SK-N-SH (cell line): ENCODE data around the gene INO80. TPM values are rescaled to one million over a fixed set of nuclear protein-coding genes. Genes with fewer than 3 reads are reported as not detected.

Experiments
- CTCF ChIA-PET: fragments of 300-600, 350-600 bp; formaldehyde crosslinking; extraction: SDS; loops from one replicate; lab custom pipeline; 2021; lab: Yijun Ruan, JAX
- POLR2A ChIA-PET: fragments of 350-600 bp; sonication (Branson Sonifier 250); formaldehyde crosslinking; extraction: SDS; loops from one replicate; lab custom pipeline; 2020; ENCODE audit warnings: antibody characterized with exemption, inconsistent platforms; lab: Yijun Ruan, JAX
- DNase-seq: peaks from one replicate; pipeline ENCODE4 v3.0.0; 2012
- H2AFZ ChIP-seq: fragments of 200-600 bp; sonication (generic); 2 replicates; pipeline ENCODE4 v1.8.1; 2016; ENCODE audit warnings: antibody characterized with exemption, mild to moderate bottlenecking, low read depth
- H3F3A ChIP-seq: fragments of 200-600 bp; sonication (generic); replicated peaks from 2 replicates; pipeline ENCODE3; 2016; ENCODE audit warnings: antibody characterized with exemption, mild to moderate bottlenecking; ENCODE audit not compliant: insufficient read depth
- H3K27ac ChIP-seq, 2 experiments: fragments of 200-500 bp in 1 of 2; fragments of 200-600 bp in 1 of 2; sonication (Bioruptor generic) in 1 of 2; sonication (generic), shearing (Covaris generic) in 1 of 2; 2 replicates each; pipeline versions ENCODE4 v1.5.1 to v1.6.1; 2014 to 2016; ENCODE audit warnings: low read depth in 2 of 2, inconsistent platforms in 1 of 2, low read length in 1 of 2, mild to moderate bottlenecking in 1 of 2, mixed read lengths in 1 of 2
- H3K27me3 ChIP-seq: fragments of 200-600 bp; sonication (generic), shearing (Covaris generic); 2 replicates; pipeline ENCODE4 v1.6.1; 2016; ENCODE audit warnings: mixed run types; ENCODE audit not compliant: insufficient read depth
- H3K36me3 ChIP-seq, 2 experiments: fragments of 200-500 bp in 1 of 2; fragments of 200-600 bp in 1 of 2; sonication (Bioruptor generic) in 1 of 2; sonication (generic) in 1 of 2; replicated peaks in 1 of 2; 2 replicates each; pipeline versions ENCODE3 to v1.5.1; 2014 to 2016; ENCODE audit warnings: low read length in 1 of 2, mild to moderate bottlenecking in 1 of 2; ENCODE audit not compliant: insufficient read depth in 2 of 2, control insufficient read depth in 1 of 2
- H3K4me1 ChIP-seq, 2 experiments: fragments of 200-500 bp in 1 of 2; fragments of 200-600 bp in 1 of 2; sonication (Bioruptor generic) in 1 of 2; sonication (generic), shearing (Covaris generic) in 1 of 2; 2 replicates each; pipeline versions ENCODE4 v1.5.1 to v1.6.1; 2014 to 2016; ENCODE audit warnings: low read depth in 1 of 2, low read length in 1 of 2, mixed run types in 1 of 2; ENCODE audit not compliant: insufficient read depth in 2 of 2, control insufficient read depth in 1 of 2
- H3K4me2 ChIP-seq: fragments of 200-600 bp; sonication (generic), shearing (Covaris generic); 2 replicates; pipeline ENCODE4 v1.6.1; 2017; ENCODE audit warnings: mixed run types
- H3K4me3 ChIP-seq, 2 experiments: fragments of 200-500 bp in 1 of 2; fragments of 200-600 bp in 1 of 2; sonication (Bioruptor generic) in 1 of 2; sonication (generic), shearing (Covaris generic) in 1 of 2; 2 replicates each; pipeline versions ENCODE4 v1.5.1 to v1.8.1; 2014 to 2016; ENCODE audit warnings: low read depth in 2 of 2, inconsistent platforms in 1 of 2, low read length in 1 of 2, mild to moderate bottlenecking in 1 of 2, mixed read lengths in 1 of 2, moderate library complexity in 1 of 2
- H3K79me2 ChIP-seq: fragments of 200-600 bp; sonication (generic); 2 replicates; pipeline ENCODE4 v1.8.1; 2017; ENCODE audit warnings: mild to moderate bottlenecking; ENCODE audit not compliant: insufficient read depth
- H3K9ac ChIP-seq: fragments of 200-600 bp; sonication (generic); 2 replicates; pipeline ENCODE4 v1.6.1; 2017; ENCODE audit warnings: mixed run types
- H3K9me2 ChIP-seq: fragments of 200-600 bp; sonication (generic); 2 replicates; pipeline ENCODE4 v1.6.1; 2017; ENCODE audit warnings: mixed run types
- H3K9me3 ChIP-seq: fragments of 200-600 bp; sonication (generic); 2 replicates; pipeline ENCODE4 v1.6.1; 2017; ENCODE audit warnings: mixed run types, mild to moderate bottlenecking, moderate library complexity
- H4K20me1 ChIP-seq: fragments of 200-600 bp; sonication (generic); 2 replicates; pipeline ENCODE4 v1.6.1; 2017; ENCODE audit warnings: mild to moderate bottlenecking, mixed run types; ENCODE audit not compliant: insufficient read depth
- ELF1 ChIP-seq: IDR thresholded peaks from 2 replicates; pipeline ENCODE4 v1.4.0; 2012
- EP300 ChIP-seq, 2 experiments: IDR thresholded peaks; 2 replicates each; pipeline versions ENCODE4 v1.4.0 to v1.6.1; 2012; ENCODE audit warnings: borderline replicate concordance in 1 of 2, low read depth in 1 of 2, low read length in 1 of 2
- EZH2phosphoT487 ChIP-seq: fragments of 200-600 bp; sonication (generic); IDR thresholded peaks from 2 replicates; pipeline ENCODE4 v1.6.1; 2017; ENCODE audit warnings: low read depth, mixed run types, mild to moderate bottlenecking, antibody characterized with exemption, moderate library complexity, borderline replicate concordance
- FOSL2 ChIP-seq: IDR thresholded peaks from 2 replicates; pipeline ENCODE4 v1.4.0; 2012; ENCODE audit warnings: low read depth, mild to moderate bottlenecking, moderate library complexity, borderline replicate concordance
- FOXJ3 ChIP-seq: sonication (generic); formaldehyde crosslinking; IDR thresholded peaks from 2 replicates; pipeline ENCODE4 v1.5.1; 2020; ENCODE audit warnings: mild to moderate bottlenecking, missing genetic modification reagents
- GABPA ChIP-seq: IDR thresholded peaks from 2 replicates; pipeline ENCODE4 v1.4.0; 2012; ENCODE audit warnings: low read depth, mild to moderate bottlenecking
- MXI1 ChIP-seq: IDR thresholded peaks from 2 replicates; pipeline ENCODE4 v1.6.1; 2012; ENCODE audit warnings: mild to moderate bottlenecking, low read depth, low read length, improper control_type of control experiment
- NRF1 ChIP-seq: IDR thresholded peaks from 2 replicates; pipeline ENCODE4 v1.6.1; 2012; ENCODE audit warnings: low read depth, mild to moderate bottlenecking, low read length
- RCOR1 ChIP-seq: fragments of 150-350 bp; IDR thresholded peaks from 2 replicates; pipeline ENCODE4 v1.6.1; 2017; ENCODE audit warnings: antibody characterized with exemption, low read length
- RFX5 ChIP-seq: IDR thresholded peaks from 2 replicates; pipeline ENCODE4 v1.6.1; 2012; ENCODE audit warnings: mild to moderate bottlenecking, improper control_type of control experiment, low read length
- TCF12 ChIP-seq: IDR thresholded peaks from 2 replicates; pipeline ENCODE4 v1.4.0; 2012
- TEAD4 ChIP-seq: IDR thresholded peaks from 2 replicates; pipeline ENCODE4 v1.4.0; 2012; ENCODE audit warnings: mild to moderate bottlenecking, borderline replicate concordance; ENCODE audit not compliant: insufficient read depth
- YY1 ChIP-seq: IDR thresholded peaks from 2 replicates; pipeline ENCODE4 v1.4.0; 2012; ENCODE audit warnings: low read depth, mild to moderate bottlenecking
- WGBS: methylation state at CpG from one replicate; pipeline ENCODE4 v1.1.6; 2017; ENCODE audit warnings: low lambda C conversion rate; 5-methylcytosine and 5-hydroxymethylcytosine counted together
- polyA plus RNA-seq, 3 experiments: library from polyadenylated mRNA; depleted of rRNA; stranded (reverse); fragments of >200 nt; gene quantifications; 2 replicates each; pipeline ENCODE4 v1.2.3, GENCODE V29; 2012
- TF ChIP-seq, protein P1 (sequence below): fragments of 150-350 bp; IDR thresholded peaks from 2 replicates; pipeline ENCODE4 v1.6.1; 2017; ENCODE audit warnings: antibody characterized with exemption, low read length, low read depth, borderline replicate concordance
- TF ChIP-seq, protein P2 (sequence below): IDR thresholded peaks from 2 replicates; pipeline ENCODE4 v1.4.0; 2012; ENCODE audit warnings: low read depth
- TF ChIP-seq, protein P3 (sequence below): fragments of 200-600 bp; sonication (generic); IDR thresholded peaks from 2 replicates; pipeline ENCODE4 v1.6.1; 2017; ENCODE audit warnings: antibody characterized with exemption, mild to moderate bottlenecking, moderate library complexity
- TF ChIP-seq, protein P4 (sequence below): IDR thresholded peaks from 2 replicates; pipeline ENCODE4 v1.6.1; 2012; ENCODE audit warnings: mild to moderate bottlenecking, low read depth, low read length, moderate library complexity

Gene INO80
- polyA plus RNA-seq, 1 of the 3 experiments (the other 2 are of a cell fraction), result 4.6 TPM

DNA sequence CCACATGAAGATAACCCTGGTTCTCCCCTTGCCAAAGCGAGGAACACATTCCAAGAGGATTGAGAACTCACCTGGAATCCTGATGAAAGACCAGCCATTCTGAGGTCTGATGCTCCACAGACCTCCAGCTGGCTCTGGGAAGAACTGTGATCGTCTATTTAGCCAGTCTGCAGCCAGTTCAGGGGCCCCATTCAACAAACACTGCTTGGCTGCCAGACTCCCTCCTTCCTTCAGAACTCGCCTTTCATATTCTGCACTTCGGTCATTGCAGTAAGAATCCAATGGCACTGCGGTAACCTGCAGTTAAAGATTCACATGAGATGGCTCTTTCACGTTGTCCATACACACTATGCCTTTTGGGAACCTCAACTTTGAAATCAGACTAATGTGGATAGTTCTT is 95.3 kb downstream of the INO80 start (continued):
- TF ChIP-seq, protein P1, sequence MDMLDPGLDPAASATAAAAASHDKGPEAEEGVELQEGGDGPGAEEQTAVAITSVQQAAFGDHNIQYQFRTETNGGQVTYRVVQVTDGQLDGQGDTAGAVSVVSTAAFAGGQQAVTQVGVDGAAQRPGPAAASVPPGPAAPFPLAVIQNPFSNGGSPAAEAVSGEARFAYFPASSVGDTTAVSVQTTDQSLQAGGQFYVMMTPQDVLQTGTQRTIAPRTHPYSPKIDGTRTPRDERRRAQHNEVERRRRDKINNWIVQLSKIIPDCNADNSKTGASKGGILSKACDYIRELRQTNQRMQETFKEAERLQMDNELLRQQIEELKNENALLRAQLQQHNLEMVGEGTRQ, result no peak
- TF ChIP-seq TCF12, result no peak

DNA sequence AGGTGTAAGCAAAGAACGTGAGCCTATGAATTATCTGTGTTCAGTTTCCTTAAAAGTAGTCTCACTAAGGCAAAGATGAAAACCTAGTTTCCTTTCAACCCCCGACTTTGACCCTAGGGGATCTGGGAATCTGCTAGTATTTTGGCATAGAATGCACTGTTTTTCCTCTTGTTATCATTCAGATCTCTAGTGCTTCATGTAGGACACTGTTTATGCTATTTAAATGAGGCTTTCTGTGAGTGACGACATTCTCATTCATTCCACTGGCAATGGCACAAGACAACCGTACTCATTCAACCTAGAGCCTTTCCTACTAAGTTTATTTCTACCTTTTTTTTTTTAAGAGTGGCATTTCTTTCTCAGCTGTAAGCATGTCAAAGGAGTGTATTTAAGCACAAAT is 95.8 kb downstream of the INO80 start:
- Histone ChIP-seq H2AFZ (no peak overlapping the region), H3K4me3 (no peak overlapping the region), H3K27ac (no peak overlapping the region), H3K9me2 (no peaks in the 10 kb centered on the region), H3K9ac (no peak overlapping the region), H3K36me3 (peaks cover 30 to 49% of the 10 kb centered on the region in 2 experiments), H4K20me1 (no peaks in the 10 kb centered on the region; the same call in 1 of the 2 replicates), H3K27me3 (no peaks in the 10 kb centered on the region), H3K4me2 (no peak overlapping the region), H3K79me2 (0 out of 2 replicates have a peak, but pooled peaks cover 5% of the 10 kb centered on the region), H3K4me1 (peaks cover 2 to 29% of the 10 kb centered on the region in 2 experiments; a peak in 3 of 4 replicates), H3F3A (peaks cover 22% of the 10 kb centered on the region), H3K9me3 (no peaks in the 10 kb centered on the region)
- no peak for DNase-seq
- 81% methylated on average over 4 of the region's 4 CpGs for WGBS
- TF ChIP-seq NRF1, result no peak
- no peak for TF ChIP-seq RFX5
- TF ChIP-seq RCOR1, result no peak
- TF ChIP-seq MXI1, result no peak
- TF ChIP-seq GABPA, result no peak
- no peak for TF ChIP-seq ELF1
- TF ChIP-seq, protein P2, sequence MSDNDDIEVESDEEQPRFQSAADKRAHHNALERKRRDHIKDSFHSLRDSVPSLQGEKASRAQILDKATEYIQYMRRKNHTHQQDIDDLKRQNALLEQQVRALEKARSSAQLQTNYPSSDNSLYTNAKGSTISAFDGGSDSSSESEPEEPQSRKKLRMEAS, result no peak
- TF ChIP-seq, protein P3, sequence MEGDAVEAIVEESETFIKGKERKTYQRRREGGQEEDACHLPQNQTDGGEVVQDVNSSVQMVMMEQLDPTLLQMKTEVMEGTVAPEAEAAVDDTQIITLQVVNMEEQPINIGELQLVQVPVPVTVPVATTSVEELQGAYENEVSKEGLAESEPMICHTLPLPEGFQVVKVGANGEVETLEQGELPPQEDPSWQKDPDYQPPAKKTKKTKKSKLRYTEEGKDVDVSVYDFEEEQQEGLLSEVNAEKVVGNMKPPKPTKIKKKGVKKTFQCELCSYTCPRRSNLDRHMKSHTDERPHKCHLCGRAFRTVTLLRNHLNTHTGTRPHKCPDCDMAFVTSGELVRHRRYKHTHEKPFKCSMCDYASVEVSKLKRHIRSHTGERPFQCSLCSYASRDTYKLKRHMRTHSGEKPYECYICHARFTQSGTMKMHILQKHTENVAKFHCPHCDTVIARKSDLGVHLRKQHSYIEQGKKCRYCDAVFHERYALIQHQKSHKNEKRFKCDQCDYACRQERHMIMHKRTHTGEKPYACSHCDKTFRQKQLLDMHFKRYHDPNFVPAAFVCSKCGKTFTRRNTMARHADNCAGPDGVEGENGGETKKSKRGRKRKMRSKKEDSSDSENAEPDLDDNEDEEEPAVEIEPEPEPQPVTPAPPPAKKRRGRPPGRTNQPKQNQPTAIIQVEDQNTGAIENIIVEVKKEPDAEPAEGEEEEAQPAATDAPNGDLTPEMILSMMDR, result no peak
- no peak for TF ChIP-seq FOSL2
- TF ChIP-seq, protein P4, sequence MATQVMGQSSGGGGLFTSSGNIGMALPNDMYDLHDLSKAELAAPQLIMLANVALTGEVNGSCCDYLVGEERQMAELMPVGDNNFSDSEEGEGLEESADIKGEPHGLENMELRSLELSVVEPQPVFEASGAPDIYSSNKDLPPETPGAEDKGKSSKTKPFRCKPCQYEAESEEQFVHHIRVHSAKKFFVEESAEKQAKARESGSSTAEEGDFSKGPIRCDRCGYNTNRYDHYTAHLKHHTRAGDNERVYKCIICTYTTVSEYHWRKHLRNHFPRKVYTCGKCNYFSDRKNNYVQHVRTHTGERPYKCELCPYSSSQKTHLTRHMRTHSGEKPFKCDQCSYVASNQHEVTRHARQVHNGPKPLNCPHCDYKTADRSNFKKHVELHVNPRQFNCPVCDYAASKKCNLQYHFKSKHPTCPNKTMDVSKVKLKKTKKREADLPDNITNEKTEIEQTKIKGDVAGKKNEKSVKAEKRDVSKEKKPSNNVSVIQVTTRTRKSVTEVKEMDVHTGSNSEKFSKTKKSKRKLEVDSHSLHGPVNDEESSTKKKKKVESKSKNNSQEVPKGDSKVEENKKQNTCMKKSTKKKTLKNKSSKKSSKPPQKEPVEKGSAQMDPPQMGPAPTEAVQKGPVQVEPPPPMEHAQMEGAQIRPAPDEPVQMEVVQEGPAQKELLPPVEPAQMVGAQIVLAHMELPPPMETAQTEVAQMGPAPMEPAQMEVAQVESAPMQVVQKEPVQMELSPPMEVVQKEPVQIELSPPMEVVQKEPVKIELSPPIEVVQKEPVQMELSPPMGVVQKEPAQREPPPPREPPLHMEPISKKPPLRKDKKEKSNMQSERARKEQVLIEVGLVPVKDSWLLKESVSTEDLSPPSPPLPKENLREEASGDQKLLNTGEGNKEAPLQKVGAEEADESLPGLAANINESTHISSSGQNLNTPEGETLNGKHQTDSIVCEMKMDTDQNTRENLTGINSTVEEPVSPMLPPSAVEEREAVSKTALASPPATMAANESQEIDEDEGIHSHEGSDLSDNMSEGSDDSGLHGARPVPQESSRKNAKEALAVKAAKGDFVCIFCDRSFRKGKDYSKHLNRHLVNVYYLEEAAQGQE, result no peak
- TF ChIP-seq YY1, result no peak
- TF ChIP-seq EP300 (IDR thresholded peaks at IDR 0.05; ENCODE audit: borderline replicate concordance in 1 of 2, low read depth in 1 of 2, low read length in 1 of 2), result no peak
- TF ChIP-seq FOXJ3 (CRISPR knock-in tag), result no peak
- TF ChIP-seq TEAD4, result no peak
- no peak for TF ChIP-seq EZH2phosphoT487
- CTCF ChIA-PET, result interaction anchor here (0.8 to 15.7 kb wide), 8 partner anchors 9 to 162 kb away, joined by 3 to 324 read pairs (median 10); partner anchors contain the start of gene DLL4
- POLR2A ChIA-PET, result no interaction called here
